Endothelial cell of umbilical vein (primary cell): ENCODE measurements around the gene PTGDS. TPM values are rescaled to one million over a fixed set of nuclear protein-coding genes. Genes with fewer than 3 reads are reported as not detected.

Experiments
- BruUV-seq: library from RNA; stranded (reverse); fragments of 400-500 nt; replicated peaks from 2 replicates; lab custom pipeline; 2021; lab: Mats Ljungman, UMichigan
- CTCF ChIA-PET: fragments of 300-600, 350-600 bp; sonication (Branson Sonifier 250); formaldehyde crosslinking; loops from one replicate; lab custom pipeline; 2021; ENCODE audit warnings: antibody characterized with exemption, inconsistent platforms; lab: Charles Lee
- POLR2A ChIA-PET: fragments of 300-600, 350-600 bp; sonication (Branson Sonifier 250); formaldehyde crosslinking; loops from one replicate; lab custom pipeline; 2021; ENCODE audit warnings: antibody characterized with exemption, inconsistent platforms; lab: Charles Lee
- DNase-seq: peaks from one replicate; pipeline ENCODE4 v3.0.0-alpha.2; 2011; ENCODE audit warnings: low read depth, low spot score
- FAIRE-seq: peaks from 2 replicates; lab custom pipeline; 2011; peaks lifted over from hg19 to GRCh38; lab: Jason Lieb, UNC
- H2AFZ ChIP-seq: 2 replicates; pipeline ENCODE4 v1.6.0; 2012; ENCODE audit warnings: low read depth, low read length, control low read depth, inconsistent platforms
- H3K27ac ChIP-seq: 2 replicates; pipeline ENCODE4 v1.5.1; 2011; ENCODE audit warnings: low read depth, mild to moderate bottlenecking, control low read depth, low read length, moderate library complexity; ENCODE audit not compliant: insufficient read depth
- H3K27me3 ChIP-seq, 2 experiments: 2 replicates each; pipeline versions ENCODE4 v1.6.0 to v1.6.1; 2011; ENCODE audit warnings: low read length in 2 of 2, mixed read lengths in 1 of 2; ENCODE audit not compliant: control insufficient read depth in 2 of 2, insufficient read depth in 2 of 2
- H3K36me3 ChIP-seq, 2 experiments: 2 replicates in 1 of 2; 3 replicates in 1 of 2; pipeline ENCODE4 v1.5.1; 2011; ENCODE audit warnings: low read length in 2 of 2, mild to moderate bottlenecking in 1 of 2, moderate library complexity in 1 of 2; ENCODE audit not compliant: control insufficient read depth in 2 of 2, insufficient read depth in 2 of 2; ENCODE audit errors: extremely low read depth in 1 of 2
- H3K4me1 ChIP-seq: 3 replicates; pipeline ENCODE4 v1.5.1; 2011; ENCODE audit warnings: mild to moderate bottlenecking, low read length; ENCODE audit not compliant: control insufficient read depth, insufficient read depth; ENCODE audit errors: extremely low read depth
- H3K4me2 ChIP-seq: 2 replicates; pipeline ENCODE4 v1.6.1; 2011; ENCODE audit warnings: low read length, control low read depth, mixed read lengths; ENCODE audit not compliant: insufficient read depth
- H3K4me3 ChIP-seq, 3 experiments: fragments of 200-600 bp in 1 of 3; sonication (generic), shearing (Covaris generic) in 1 of 3; replicated peaks in 1 of 3; 2 replicates each; pipeline ENCODE4 v1.5.1; 2011 to 2016; ENCODE audit warnings: control low read depth in 3 of 3, low read length in 3 of 3, mild to moderate bottlenecking in 2 of 3, inconsistent platforms in 1 of 3, low read depth in 1 of 3, moderate library complexity in 1 of 3; ENCODE audit not compliant: insufficient read depth in 1 of 3
- H3K79me2 ChIP-seq: 2 replicates; pipeline ENCODE4 v1.6.0; 2012; ENCODE audit warnings: low read length, inconsistent platforms; ENCODE audit not compliant: control insufficient read depth, insufficient read depth
- H3K9ac ChIP-seq: replicated peaks from 2 replicates; pipeline ENCODE3; 2011; ENCODE audit warnings: low read length, control low read depth; ENCODE audit not compliant: insufficient read depth; ENCODE audit errors: extremely low read depth
- H3K9me1 ChIP-seq: replicated peaks from 3 replicates; pipeline ENCODE4 v1.6.0; 2011; ENCODE audit warnings: mild to moderate bottlenecking, low read length; ENCODE audit not compliant: control insufficient read depth, insufficient read depth; ENCODE audit errors: extremely low read depth
- H3K9me3 ChIP-seq: replicated peaks from 2 replicates; pipeline ENCODE4 v1.5.1; 2012; ENCODE audit warnings: low read length, inconsistent platforms; ENCODE audit not compliant: control insufficient read depth, insufficient read depth
- H4K20me1 ChIP-seq: replicated peaks from 2 replicates; pipeline ENCODE3; 2011; ENCODE audit warnings: mild to moderate bottlenecking, low read length; ENCODE audit not compliant: control insufficient read depth, insufficient read depth; ENCODE audit errors: extremely low read depth
- EZH2 ChIP-seq: IDR thresholded peaks from 2 replicates; pipeline ENCODE4 v1.6.1; 2012; ENCODE audit warnings: borderline replicate concordance, low read depth, mild to moderate bottlenecking, moderate library complexity, low read length, inconsistent platforms; ENCODE audit not compliant: severe bottlenecking
- GATA2 ChIP-seq: IDR thresholded peaks from 2 replicates; pipeline ENCODE4 v1.7.0; 2011; ENCODE audit warnings: low read depth, mild to moderate bottlenecking, moderate library complexity, mixed read lengths, low read length; ENCODE audit not compliant: insufficient read length, insufficient read depth
- JUN ChIP-seq: IDR thresholded peaks from 2 replicates; pipeline ENCODE4 v1.6.1; 2011; ENCODE audit warnings: borderline replicate concordance, low read depth; ENCODE audit not compliant: insufficient read length, insufficient read depth
- POLR2AphosphoS5 ChIP-seq: IDR thresholded peaks from 2 replicates; pipeline ENCODE4 v1.6.1; 2012; ENCODE audit warnings: low read depth, mild to moderate bottlenecking, control low read depth, low read length, moderate library complexity; ENCODE audit not compliant: insufficient read depth
- dilution Hi-C: fragments of 300-500 bp; cut with MboI; formaldehyde crosslinking; loops from one replicate; pipeline ENCODE4 v1.15.0; 2019; ENCODE audit warnings: low sequenced_read_pairs; ENCODE audit not compliant: extremely low pct_ligation_motif_present
- intact Hi-C: fragments of 100-400 bp; cut with micrococcal nuclease; formaldehyde crosslinking; loops from one replicate; pipeline ENCODE4 v1.10.0; 2022
- polyA plus RNA-seq, 4 experiments: library from polyadenylated mRNA; depleted of rRNA in 3 of 4; stranded (reverse) in 3 of 4; unstranded in 1 of 4; fragments of >200 nt; gene quantifications; 2 replicates each; pipeline versions ENCODE4 v1.2.1 to v1.2.3, GENCODE V29; 2011 to 2012; ENCODE audit warnings: missing spikeins in 1 of 4
- total RNA-seq: library from RNA; stranded (reverse); gene quantifications from 2 replicates; pipeline ENCODE4 v1.2.3, GENCODE V29; 2021
- TF ChIP-seq, protein P1 (sequence below), 2 donors: IDR thresholded peaks; 1 replicate in 1 of 2; 2 replicates in 1 of 2; pipeline ENCODE4 v1.5.1; 2011; ENCODE audit warnings: low read length in 2 of 2, mild to moderate bottlenecking in 2 of 2, moderate library complexity in 2 of 2, control low read depth in 1 of 2, inconsistent platforms in 1 of 2, low read depth in 1 of 2; ENCODE audit not compliant: insufficient read depth in 1 of 2; ENCODE audit errors: extremely low read depth in 1 of 2
- TF ChIP-seq, protein P2 (sequence below): IDR thresholded peaks from 2 replicates; pipeline ENCODE4 v1.6.1; 2011; ENCODE audit not compliant: insufficient read depth, insufficient read length

The PTGDS gene
- total and polyA plus RNA-seq, 2 donors (not counting 3 experiments of a cell fraction or from before 2014, with no cell fraction given) = not detected

DNA sequence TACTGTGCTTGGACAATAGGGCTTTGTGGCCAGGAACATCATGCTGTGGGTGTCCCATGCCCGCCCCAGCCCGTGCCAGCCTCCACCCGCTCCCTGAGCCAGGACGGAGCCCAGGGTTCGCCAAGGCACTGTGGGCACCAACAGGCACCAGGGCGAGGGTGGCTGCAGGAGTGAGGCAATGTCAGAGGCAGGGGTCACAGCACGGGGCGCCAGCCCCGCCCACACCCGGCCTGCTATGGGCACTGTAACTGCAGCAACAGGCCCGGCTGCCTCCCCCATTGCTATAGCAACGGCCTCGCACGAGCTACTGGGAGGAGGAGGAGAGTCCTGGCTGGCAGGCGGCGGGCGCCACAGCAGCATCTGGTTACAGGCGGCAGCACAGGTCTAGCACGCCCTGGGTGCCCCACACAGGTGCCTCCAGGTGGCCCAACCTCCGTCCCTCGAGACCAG is 48.2 kb downstream of the PTGDS start:
- H3K4me2 ChIP-seq = no peak overlapping the region
- H3K9ac ChIP-seq = no peak overlapping the region
- H3K36me3 ChIP-seq = no peaks in the 10 kb centered on the region
- BruUV-seq = no TSS peak
- H2AFZ ChIP-seq = no peak overlapping the region
- intact Hi-C loops = no loop called here
- no peaks in the 10 kb centered on the region for H3K79me2 ChIP-seq
- H3K9me3 ChIP-seq = no peaks in the 10 kb centered on the region
- no peak overlapping the region for H3K27ac ChIP-seq
- H4K20me1 ChIP-seq = no peaks in the 10 kb centered on the region
- no peak for DNase-seq
- dilution Hi-C loops = no loop called here
- H3K4me3 ChIP-seq = no peak overlapping the region
- ChIA-PET CTCF (interaction anchor here (2.3 kb wide), 1 partner anchor 10 kb away, joined by 17 read pairs; no protein-coding TSS in a partner anchor), POLR2A (no interaction called here)
- H3K4me1 ChIP-seq = peaks cover 12% of the 10 kb centered on the region
- TF ChIP-seq, protein P1, sequence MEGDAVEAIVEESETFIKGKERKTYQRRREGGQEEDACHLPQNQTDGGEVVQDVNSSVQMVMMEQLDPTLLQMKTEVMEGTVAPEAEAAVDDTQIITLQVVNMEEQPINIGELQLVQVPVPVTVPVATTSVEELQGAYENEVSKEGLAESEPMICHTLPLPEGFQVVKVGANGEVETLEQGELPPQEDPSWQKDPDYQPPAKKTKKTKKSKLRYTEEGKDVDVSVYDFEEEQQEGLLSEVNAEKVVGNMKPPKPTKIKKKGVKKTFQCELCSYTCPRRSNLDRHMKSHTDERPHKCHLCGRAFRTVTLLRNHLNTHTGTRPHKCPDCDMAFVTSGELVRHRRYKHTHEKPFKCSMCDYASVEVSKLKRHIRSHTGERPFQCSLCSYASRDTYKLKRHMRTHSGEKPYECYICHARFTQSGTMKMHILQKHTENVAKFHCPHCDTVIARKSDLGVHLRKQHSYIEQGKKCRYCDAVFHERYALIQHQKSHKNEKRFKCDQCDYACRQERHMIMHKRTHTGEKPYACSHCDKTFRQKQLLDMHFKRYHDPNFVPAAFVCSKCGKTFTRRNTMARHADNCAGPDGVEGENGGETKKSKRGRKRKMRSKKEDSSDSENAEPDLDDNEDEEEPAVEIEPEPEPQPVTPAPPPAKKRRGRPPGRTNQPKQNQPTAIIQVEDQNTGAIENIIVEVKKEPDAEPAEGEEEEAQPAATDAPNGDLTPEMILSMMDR (IDR thresholded peaks at IDR 0.05; ENCODE audit: extremely low read depth in 1 of 2, insufficient read depth in 1 of 2, low read depth in 1 of 2, low read length in 2 of 2) = no peak
- TF ChIP-seq EZH2 = no peak
- no peaks in the 10 kb centered on the region for H3K27me3 ChIP-seq
- FAIRE-seq = no peak
- no peaks in the 10 kb centered on the region for H3K9me1 ChIP-seq

DNA sequence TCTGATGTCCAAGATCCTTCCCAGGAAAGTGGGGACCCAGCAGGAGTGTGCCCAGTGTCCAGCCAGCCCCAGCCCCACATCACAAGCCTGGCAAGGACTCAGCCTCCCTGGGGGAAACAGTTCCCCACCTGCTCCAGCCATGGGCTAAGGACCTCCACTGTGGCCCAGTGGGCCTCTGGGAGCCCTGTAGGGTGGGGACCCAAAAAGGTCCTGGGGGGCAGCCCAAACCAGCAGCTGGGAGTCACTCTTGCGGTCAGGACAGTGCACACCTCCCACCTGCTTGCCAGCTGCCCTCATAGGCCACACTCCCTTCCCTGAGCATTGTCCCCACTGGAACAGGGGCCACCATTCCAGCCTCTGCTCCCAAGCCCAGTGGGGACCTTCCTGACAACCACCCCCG is 49.1 kb downstream of the PTGDS start:
- Histone ChIP-seq H3K9me3 (no peaks in the 10 kb centered on the region), H3K79me2 (no peaks in the 10 kb centered on the region), H3K36me3 (no peaks in the 10 kb centered on the region), H3K27ac (no peak overlapping the region), H3K27me3 (no peaks in the 10 kb centered on the region), H3K4me2 (no peak overlapping the region), H3K4me3 (no peak overlapping the region), H4K20me1 (no peaks in the 10 kb centered on the region), H3K9me1 (no peaks in the 10 kb centered on the region), H3K9ac (no peak overlapping the region), H2AFZ (no peak overlapping the region), H3K4me1 (peaks cover 12% of the 10 kb centered on the region)
- no TSS peak for BruUV-seq
- no peak for DNase-seq
- dilution Hi-C loops = no loop called here
- no peak for FAIRE-seq
- intact Hi-C loops = no loop called here
- ChIA-PET POLR2A (no interaction called here), CTCF (interaction anchor here (1.5 to 4.5 kb wide), 4 partner anchors 9 to 249 kb away, joined by 3 to 28 read pairs (median 10); no protein-coding TSS in a partner anchor)
- no peak for TF ChIP-seq EZH2
- TF ChIP-seq, protein P2, sequence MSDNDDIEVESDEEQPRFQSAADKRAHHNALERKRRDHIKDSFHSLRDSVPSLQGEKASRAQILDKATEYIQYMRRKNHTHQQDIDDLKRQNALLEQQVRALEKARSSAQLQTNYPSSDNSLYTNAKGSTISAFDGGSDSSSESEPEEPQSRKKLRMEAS = no peak
- no peak for TF ChIP-seq GATA2
- TF ChIP-seq, protein P1 (IDR thresholded peaks at IDR 0.05; ENCODE audit: extremely low read depth in 1 of 2, insufficient read depth in 1 of 2, low read depth in 1 of 2, low read length in 2 of 2) = no peak
- TF ChIP-seq POLR2AphosphoS5 = no peak
- TF ChIP-seq JUN = no peak
